MM.1S (cell line): Measurements from ENCODE around the gene DDAH1.

ENCODE experiments used
- CTCF ChIP-seq: fragments of 300-600 bp; sonication (generic); IDR thresholded peaks from 2 replicates; pipeline ENCODE4 v1.5.1; 2016; ENCODE audit warnings: antibody characterized with exemption, low read length, mixed read lengths
- EZH2 ChIP-seq: fragments of 300-600 bp; sonication (generic); optimal IDR thresholded peaks from 2 replicates; pipeline ENCODE3; 2017; ENCODE audit warnings: low read depth, mild to moderate bottlenecking, antibody characterized with exemption, low read length, mixed read lengths
- EZH2phosphoT487 ChIP-seq: fragments of 300-600 bp; sonication (generic); IDR thresholded peaks from 2 replicates; pipeline ENCODE4 v1.6.1; 2018; ENCODE audit warnings: antibody characterized with exemption, low read length

DNA sequence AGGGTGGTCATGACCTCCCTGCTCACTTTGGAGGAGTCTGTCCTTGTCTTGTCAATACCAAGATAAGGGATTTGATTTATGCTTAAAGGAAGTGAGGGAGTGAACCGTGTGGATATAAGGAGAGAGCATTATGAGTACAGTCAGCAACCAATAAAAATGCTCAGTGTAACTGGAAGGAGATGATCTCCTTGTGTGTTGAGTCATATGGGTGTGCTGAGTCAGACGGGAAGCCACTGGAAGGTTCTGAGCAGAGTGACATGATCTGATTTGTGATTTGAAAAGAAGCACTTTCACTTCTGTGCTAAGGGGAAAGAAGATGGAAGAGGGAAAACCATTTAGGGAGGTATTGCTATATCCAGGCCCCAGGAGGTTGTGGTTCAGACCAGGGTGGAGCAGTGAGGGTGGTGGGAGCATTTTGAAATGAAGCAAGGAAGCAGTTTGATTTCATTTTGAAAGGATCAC lies 186.1 kb downstream of the DDAH1 start:
- TF ChIP-seq CTCF (no peak), EZH2 (no peak), EZH2phosphoT487 (no peak)
